Amniotic epithelial cell (primary cell): ENCODE data around the gene GOLGA8N.

Source experiments
- DNase-seq: peaks from one replicate; pipeline ENCODE4 v3.0.0-alpha.2; 2010; ENCODE audit warnings: low read depth

GOLGA8N gene

DNA sequence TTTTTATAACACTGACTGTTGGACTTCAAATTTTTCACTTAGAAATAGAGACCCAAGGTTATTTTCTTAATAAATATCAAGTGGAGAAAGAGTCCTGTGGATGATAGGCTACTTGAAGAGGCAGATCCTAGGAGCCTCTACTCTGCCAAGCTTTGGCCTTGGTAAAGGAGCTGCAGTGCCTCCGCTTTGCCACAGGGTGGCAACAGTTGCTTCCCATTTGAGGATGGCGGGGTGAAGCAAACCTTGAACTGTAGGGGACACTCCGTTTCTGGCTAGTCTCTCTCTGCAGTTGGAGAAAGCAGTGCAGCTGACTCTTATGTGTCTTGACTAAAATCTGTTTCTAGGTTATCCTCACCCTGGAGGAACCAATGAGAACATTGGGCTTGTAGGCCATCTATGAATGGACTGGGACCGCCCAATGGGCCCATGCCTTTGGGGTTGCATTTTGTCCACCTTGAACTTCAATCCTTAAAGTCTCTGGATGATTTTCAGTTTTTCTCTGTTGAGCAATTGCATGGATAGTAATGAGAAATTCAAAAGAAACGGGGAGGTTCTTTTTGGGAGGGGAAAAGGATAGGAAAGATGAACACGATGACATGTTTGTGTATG, 58.1 kb downstream of the GOLGA8N start:
- DNase-seq: peak; percentile 55

DNA sequence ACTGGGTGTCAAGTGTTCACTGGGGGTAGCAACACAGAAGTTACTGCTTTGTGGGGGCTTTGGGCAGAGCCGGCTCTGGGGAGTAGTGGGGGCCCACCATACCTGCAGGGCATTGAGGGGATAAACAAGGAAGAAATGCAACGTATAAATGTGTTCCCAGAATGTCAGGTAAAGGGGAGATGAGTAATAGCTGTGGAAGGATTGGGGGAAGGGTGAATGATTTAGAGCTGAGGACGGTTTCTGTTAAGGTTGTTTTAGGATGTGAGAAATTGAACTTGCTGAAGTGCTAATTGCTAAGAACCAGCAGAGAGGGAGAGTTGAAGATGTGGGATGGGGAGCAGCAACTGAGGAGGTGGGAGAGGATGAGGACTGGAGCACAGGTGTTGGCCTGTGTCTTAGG, 58.9 kb downstream of the GOLGA8N start:
- DNase-seq: no peak

DNA sequence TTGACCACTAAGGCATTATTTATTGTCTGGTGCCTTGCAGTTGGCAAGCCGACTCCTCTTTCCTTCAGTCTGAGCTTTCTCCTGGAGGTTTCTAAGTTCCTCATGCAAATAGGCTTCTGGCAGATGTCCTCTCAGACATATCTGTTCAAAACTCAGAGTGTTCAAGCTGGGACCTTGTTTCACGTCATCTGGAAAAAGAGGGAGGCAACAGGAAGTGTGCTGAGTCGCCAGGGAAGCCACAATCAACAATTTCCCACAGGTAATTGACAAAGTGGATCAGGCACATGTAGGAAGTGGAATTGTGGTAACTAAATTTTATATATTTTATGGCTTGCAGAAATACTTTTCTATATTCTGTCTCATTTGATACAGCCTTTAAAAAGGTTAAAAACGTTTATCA, 62.8 kb downstream of the GOLGA8N start:
- DNase-seq: no peak

DNA sequence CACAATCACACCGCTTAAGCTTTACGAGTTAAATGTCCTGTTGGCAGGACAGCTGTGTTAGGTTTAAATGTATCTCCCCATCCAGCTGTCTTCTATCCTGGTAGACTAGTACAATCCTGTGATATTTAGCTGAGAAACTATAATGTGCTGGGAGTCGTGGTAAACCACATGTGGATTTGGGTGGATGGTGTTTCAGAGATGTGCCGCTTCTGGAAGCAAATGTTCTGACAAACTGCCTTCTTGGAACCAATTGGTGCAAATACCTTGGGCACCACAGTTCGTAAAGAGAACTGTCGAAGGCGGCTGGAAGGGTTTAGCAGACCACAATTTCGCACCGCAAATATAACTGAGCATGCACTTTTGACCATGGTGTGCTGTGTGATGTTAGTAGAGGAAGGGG, 63.2 kb downstream of the GOLGA8N start:
- DNase-seq: no peak
